ENCODE results near the gene CENPV.
"Not testable (repeated sequence)": the region's sequence is repeated elsewhere in the genome, so short reads cannot be mapped to it uniquely, and the experiment has no call there.

CENPV gene

GRCh38 chr17:16301963-16302855, 51.1 kb downstream of the CENPV start:
- Histone ChIP-seq H3K4me3 (no peak overlapping the region), H3K4me1 (peaks cover 9% of the 10 kb centered on the region), H3K9ac (no peak overlapping the region), H3K4me2 (no peak overlapping the region), H4K20me1 (no peaks in the 10 kb centered on the region), H3K36me3 (peaks cover 26% of the 10 kb centered on the region), H3K9me3 (no peaks in the 10 kb centered on the region), H3K27me3 (no peaks in the 10 kb centered on the region), H3K27ac (no peak overlapping the region)
- TF ChIP-seq Cebpa-rat (IDR thresholded peaks at IDR 0.05) = no peak

- H3K9ac ChIP-seq = no peak overlapping the region
- H4K20me1 ChIP-seq = no peaks in the 10 kb centered on the region
- peaks cover 20% of the 10 kb centered on the region; the same call in 1 of the 2 replicates for H3K36me3 ChIP-seq
- no peak for TF ChIP-seq Cebpa-rat (IDR thresholded peaks at IDR 0.05)
- H3K27me3 ChIP-seq = no peaks in the 10 kb centered on the region
- H3K4me2 ChIP-seq = no peak overlapping the region
- no peaks in the 10 kb centered on the region; the same call in 1 of the 2 replicates for H3K9me3 ChIP-seq
- peaks cover 13% of the 10 kb centered on the region for H3K4me1 ChIP-seq
- no peak overlapping the region for H3K27ac ChIP-seq
- H3K4me3 ChIP-seq = no peak overlapping the region
Observed at GRCh38 chr17:16300554-16300953, 52.7 kb downstream of the CENPV start.

- Histone ChIP-seq H3K4me3 (no peak overlapping the region), H3K4me1 (peaks cover 11% of the 10 kb centered on the region), H3K36me3 (peaks cover 20% of the 10 kb centered on the region; the same call in 1 of the 2 replicates), H3K4me2 (no peak overlapping the region), H3K9ac (no peak overlapping the region), H3K27ac (no peak overlapping the region), H4K20me1 (no peaks in the 10 kb centered on the region), H3K27me3 (no peaks in the 10 kb centered on the region), H3K9me3 (no peaks in the 10 kb centered on the region; the same call in 1 of the 2 replicates)
- TF ChIP-seq Cebpa-rat (IDR thresholded peaks at IDR 0.05) = no peak
Observed at GRCh38 chr17:16298140-16298662, 55.1 kb downstream of the CENPV start.

GRCh38 chr17:16297367-16298139, 55.7 kb downstream of the CENPV start:
- TF ChIP-seq Cebpa-rat (IDR thresholded peaks at IDR 0.05) = no peak
- Histone ChIP-seq H3K9me3 (no peaks in the 10 kb centered on the region; the same call in 1 of the 2 replicates), H3K4me2 (no peak overlapping the region), H3K27me3 (no peaks in the 10 kb centered on the region), H4K20me1 (no peaks in the 10 kb centered on the region), H3K36me3 (peaks cover 20% of the 10 kb centered on the region; the same call in 1 of the 2 replicates), H3K27ac (no peak overlapping the region), H3K4me1 (peaks cover 13% of the 10 kb centered on the region), H3K9ac (no peak overlapping the region), H3K4me3 (no peak overlapping the region)

- H4K20me1 ChIP-seq, H3K27ac ChIP-seq, H3K27me3 ChIP-seq, H3K9me3 ChIP-seq, H3K9ac ChIP-seq, H3K4me3 ChIP-seq: not testable (repeated sequence)
- 0 out of 2 replicates have a peak, but pooled peaks cover 11% of the 10 kb centered on the region for H3K36me3 ChIP-seq
- H3K4me2 ChIP-seq = 0 out of 2 replicates have a peak overlapping the region, but pooled peaks have one; percentile 9
- H3K4me1 ChIP-seq = peaks cover 27% of the 10 kb centered on the region
Observed at GRCh38 chr17:16296072-16296471, 57.2 kb downstream of the CENPV start.

- Histone ChIP-seq H3K9me3 (no peaks in the 10 kb centered on the region; the same call in 1 of the 2 replicates), H3K4me2 (no peak overlapping the region), H3K27ac (no peak overlapping the region), H3K4me1 (peaks cover 42% of the 10 kb centered on the region), H3K4me3 (no peak overlapping the region), H3K9ac (no peak overlapping the region), H4K20me1 (no peaks in the 10 kb centered on the region), H3K27me3 (no peaks in the 10 kb centered on the region), H3K36me3 (no peaks in the 10 kb centered on the region)
- TF ChIP-seq Cebpa-rat (IDR thresholded peaks at IDR 0.05) = no peak
Observed at GRCh38 chr17:16294560-16294959, 58.7 kb downstream of the CENPV start.

- no peak for TF ChIP-seq Cebpa-rat (IDR thresholded peaks at IDR 0.05)
- no peak overlapping the region for H3K9ac ChIP-seq
- peaks cover 48% of the 10 kb centered on the region for H3K4me1 ChIP-seq
- no peak overlapping the region for H3K4me2 ChIP-seq
- H3K4me3 ChIP-seq = no peak overlapping the region
- H3K27me3 ChIP-seq = no peaks in the 10 kb centered on the region
- H3K9me3 ChIP-seq = no peaks in the 10 kb centered on the region; the same call in 1 of the 2 replicates
- no peaks in the 10 kb centered on the region for H3K36me3 ChIP-seq
- no peaks in the 10 kb centered on the region for H4K20me1 ChIP-seq
- no peak overlapping the region for H3K27ac ChIP-seq
Observed at GRCh38 chr17:16293931-16294330, 59.3 kb downstream of the CENPV start.
